Measurements from ENCODE around the gene SMCO1.
"Not testable (repeated sequence)": the region's sequence is repeated elsewhere in the genome, so short reads cannot be mapped to it uniquely, and the experiment has no call there.

The SMCO1 gene

DNA sequence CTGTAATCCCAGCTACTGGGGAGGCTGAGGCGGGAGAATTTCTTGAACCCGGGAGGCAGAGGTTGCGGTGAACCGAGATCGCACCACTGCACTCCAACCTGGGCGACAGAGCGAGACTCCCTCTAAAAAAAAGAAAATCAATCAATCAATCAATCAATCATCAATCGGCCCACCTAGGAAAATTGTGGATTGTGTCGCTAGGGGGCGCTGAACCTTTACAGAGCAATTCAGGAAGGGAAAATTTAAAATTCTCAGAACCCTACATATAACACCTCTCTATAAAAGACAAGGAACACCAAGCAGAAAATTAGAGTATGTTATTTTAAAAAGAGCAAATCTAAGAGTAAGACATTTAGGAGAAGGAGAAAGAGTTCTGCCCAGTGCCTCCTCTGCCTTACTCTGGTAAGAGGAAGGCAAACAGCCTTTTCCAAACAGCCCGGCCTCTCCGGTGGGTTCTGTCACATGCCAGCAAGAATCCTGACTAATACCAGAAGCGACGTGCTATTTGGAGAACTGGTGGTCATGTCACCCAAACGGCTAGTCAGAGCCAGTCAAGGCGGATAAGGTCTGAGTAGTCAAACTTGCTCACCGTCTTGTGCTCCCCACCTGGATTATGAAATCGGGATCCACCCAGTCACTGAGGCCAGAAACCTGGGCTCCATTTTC is 22.3 kb upstream of the SMCO1 start:
- DNase-seq (ENCODE audit: low read depth), result no peak
- TF ChIP-seq, protein P1, sequence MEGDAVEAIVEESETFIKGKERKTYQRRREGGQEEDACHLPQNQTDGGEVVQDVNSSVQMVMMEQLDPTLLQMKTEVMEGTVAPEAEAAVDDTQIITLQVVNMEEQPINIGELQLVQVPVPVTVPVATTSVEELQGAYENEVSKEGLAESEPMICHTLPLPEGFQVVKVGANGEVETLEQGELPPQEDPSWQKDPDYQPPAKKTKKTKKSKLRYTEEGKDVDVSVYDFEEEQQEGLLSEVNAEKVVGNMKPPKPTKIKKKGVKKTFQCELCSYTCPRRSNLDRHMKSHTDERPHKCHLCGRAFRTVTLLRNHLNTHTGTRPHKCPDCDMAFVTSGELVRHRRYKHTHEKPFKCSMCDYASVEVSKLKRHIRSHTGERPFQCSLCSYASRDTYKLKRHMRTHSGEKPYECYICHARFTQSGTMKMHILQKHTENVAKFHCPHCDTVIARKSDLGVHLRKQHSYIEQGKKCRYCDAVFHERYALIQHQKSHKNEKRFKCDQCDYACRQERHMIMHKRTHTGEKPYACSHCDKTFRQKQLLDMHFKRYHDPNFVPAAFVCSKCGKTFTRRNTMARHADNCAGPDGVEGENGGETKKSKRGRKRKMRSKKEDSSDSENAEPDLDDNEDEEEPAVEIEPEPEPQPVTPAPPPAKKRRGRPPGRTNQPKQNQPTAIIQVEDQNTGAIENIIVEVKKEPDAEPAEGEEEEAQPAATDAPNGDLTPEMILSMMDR (conservative IDR thresholded peaks at IDR 0.05; ENCODE audit: low read depth, low read length), result peak; percentile 72
- H3K4me3 ChIP-seq (ENCODE audit: low read length), result no peak overlapping the region

DNA sequence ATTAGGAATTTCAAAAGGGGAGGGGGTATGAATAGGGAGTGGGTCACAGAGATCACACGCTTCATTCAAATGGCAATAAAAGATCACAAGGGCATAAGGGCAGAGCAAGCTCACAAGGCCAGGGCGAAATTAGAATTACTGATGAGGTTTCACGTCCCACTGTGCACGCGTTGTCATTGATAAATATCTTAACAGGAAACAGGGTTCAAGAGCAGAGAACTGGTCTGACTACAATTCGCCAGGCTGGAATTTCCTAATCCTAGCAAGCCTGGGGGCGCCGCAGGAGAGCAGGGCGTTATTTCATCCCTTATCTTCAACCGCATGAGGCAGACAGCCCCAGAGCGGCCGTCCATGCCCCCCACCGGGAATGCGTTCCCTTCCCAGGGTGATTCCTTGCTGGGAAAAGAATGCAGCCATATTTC is 18.1 kb upstream of the SMCO1 start:
- H3K4me3 ChIP-seq (ENCODE audit: low read length), result no peak overlapping the region
- TF ChIP-seq, protein P1 (conservative IDR thresholded peaks at IDR 0.05; ENCODE audit: low read depth, low read length), result no peak
- DNase-seq (ENCODE audit: low read depth), result no peak

DNA sequence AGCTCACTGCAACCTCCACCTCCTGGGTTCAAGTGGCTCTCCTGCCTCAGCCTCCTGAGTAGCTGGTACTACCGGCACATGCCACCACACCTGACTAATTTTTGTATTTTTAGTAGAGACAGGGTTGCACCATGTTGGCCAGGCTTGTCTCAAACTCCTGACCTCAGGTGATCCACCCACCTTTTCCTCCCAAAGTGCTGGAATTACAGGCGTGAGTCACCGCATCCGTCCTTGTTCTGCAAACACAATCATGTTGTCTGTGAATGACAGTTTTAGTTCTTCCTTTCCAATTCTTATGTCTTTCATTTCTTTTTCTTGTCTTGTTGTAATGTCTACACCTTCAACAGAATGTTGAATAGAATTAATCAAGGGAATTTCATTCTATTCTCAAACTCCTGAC is 16.3 kb upstream of the SMCO1 start:
- H3K4me3 ChIP-seq (ENCODE audit: low read length), result no peak overlapping the region
- DNase-seq (ENCODE audit: low read depth), result no peak
- TF ChIP-seq, protein P1 (conservative IDR thresholded peaks at IDR 0.05; ENCODE audit: low read depth, low read length), result no peak

DNA sequence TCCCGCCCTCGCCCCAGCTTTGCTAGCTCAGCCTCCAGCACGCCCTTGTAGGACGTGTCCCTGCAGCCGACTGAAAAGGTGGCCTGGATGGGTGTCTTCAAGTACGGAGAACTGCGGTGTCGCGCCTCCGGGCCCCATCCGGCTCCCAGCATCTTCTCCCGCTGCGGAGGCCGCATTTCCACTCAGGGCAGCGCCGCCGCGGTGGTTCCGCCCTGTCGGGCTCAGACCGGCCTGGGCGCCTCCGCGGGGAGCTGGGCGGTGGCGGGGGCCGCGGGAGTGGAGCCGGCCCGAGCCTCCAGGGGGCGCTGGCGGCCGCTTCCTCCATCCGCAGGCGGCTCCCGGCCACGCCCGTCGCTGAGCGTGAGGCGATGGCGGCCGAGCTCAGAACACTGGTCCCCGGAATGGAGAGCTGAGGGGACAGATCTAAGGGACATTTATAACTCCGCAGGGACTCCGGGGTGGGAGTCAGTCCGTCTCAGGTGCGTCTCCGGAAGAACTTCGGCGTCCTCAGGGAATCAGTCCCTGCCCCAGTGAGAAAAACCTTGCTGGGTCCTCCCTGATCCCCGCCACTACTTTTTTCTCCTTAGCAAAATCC is 13.6 kb upstream of the SMCO1 start:
- peak overlapping the region; percentile 57 for H3K4me3 ChIP-seq (ENCODE audit: low read length)
- TF ChIP-seq, protein P1 (conservative IDR thresholded peaks at IDR 0.05; ENCODE audit: low read depth, low read length), result peak; percentile 60
- DNase-seq (ENCODE audit: low read depth), result no peak

DNA sequence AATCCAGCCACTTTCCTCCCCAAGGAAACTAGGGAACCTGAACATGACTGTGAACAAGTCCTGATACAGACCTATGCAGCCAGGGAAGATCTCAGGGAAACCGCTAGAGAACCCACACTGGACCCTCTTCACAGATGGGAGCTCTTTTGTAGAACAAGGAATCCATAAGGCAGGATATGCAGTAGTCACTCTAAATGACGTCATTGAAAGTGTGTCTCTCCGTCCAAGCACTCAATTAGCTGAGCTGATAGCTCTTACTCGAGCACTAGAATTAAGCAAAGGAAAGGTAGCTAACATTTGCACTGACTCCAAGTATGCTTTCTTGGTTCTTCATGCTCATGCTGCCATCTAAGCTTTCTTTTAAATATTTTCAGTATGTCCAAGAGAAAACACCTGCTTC is 10.0 kb upstream of the SMCO1 start:
- TF ChIP-seq, protein P1 (conservative IDR thresholded peaks at IDR 0.05; ENCODE audit: low read depth, low read length), result no peak
- no peak overlapping the region for H3K4me3 ChIP-seq (ENCODE audit: low read length)
- DNase-seq (ENCODE audit: low read depth), result no peak

DNA sequence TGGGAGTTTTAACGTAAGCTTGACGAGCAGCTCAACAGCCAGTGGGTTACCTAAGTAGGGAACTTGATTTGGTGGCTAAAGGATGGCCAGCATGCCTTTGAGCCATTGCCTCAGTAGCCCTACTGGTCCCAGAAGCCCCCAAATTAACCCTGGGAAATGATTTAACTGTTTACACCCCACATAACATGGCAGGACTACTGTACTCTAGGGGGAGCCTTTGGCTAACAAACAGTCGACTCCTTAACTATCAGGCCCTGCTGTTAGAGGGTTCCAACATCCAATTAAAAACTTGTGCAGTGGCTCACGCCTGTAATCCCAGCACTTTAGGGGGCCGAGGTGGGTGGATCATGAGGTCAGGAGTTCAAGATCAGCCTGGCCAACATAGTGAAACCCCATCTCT is 9.4 kb upstream of the SMCO1 start:
- TF ChIP-seq, protein P1 (conservative IDR thresholded peaks at IDR 0.05; ENCODE audit: low read depth, low read length), result peak; percentile 7
- no peak for DNase-seq (ENCODE audit: low read depth)
- H3K4me3 ChIP-seq (ENCODE audit: low read length), result no peak overlapping the region

DNA sequence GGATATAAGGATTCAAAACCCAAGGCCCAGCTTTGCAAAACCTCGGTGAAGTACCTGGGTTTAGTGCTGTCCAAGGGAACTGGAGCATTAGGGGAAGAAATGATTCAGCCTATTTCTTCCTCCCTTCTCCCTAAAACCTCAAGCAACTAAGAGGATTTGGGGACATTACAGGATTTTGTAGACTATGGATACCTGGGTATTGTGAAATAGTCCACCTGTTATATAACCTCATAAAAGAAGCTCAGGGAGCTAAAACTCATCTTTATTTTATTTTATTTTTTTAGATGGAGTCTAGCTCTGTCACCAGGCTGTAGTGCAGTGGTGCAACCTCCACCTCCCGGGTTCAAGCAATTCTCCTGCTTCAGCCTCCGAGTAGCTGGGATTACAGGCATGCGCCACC is 8.7 kb upstream of the SMCO1 start:
- no peak overlapping the region for H3K4me3 ChIP-seq (ENCODE audit: low read length)
- TF ChIP-seq, protein P1 (conservative IDR thresholded peaks at IDR 0.05; ENCODE audit: low read depth, low read length), result no peak
- no peak for DNase-seq (ENCODE audit: low read depth)

DNA sequence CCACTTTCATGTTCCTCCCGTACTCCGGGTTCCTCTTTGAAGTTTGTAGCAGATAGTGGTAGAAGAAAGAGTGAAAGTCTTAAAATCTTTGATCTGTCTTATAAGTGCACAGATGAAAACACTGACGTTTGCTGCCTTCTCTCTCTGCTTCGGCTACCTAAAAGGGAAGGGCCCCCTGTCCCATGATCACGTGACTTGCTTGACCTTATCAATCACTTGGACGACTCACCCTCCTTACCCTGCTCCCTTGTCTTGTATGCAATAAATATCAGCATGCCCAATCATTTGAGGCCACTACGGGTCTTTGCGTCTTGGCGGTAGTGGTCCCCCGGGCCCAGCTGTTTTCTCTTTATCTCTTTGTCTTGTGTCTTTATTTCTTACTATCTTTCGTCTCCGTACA is 6.1 kb upstream of the SMCO1 start:
- DNase-seq (ENCODE audit: low read depth); H3K4me3 ChIP-seq (ENCODE audit: low read length): not testable (repeated sequence)
